Testis (tissue), 3 donors: ENCODE results near the gene TRIM7. TPM values are rescaled to one million over a fixed set of nuclear protein-coding genes. Genes with fewer than 3 reads are reported as not detected.

Experiments used
- DNase-seq: peaks from one replicate; pipeline ENCODE4 v3.0.0-alpha.2; 2019
- H3K27ac ChIP-seq, 2 donors: fragments of 200-600 bp; sonication (generic); one replicate each; pipeline ENCODE4 v1.5.1; 2019
- H3K27me3 ChIP-seq: fragments of 200-600 bp; sonication (generic); one replicate; pipeline ENCODE4 v1.5.1; 2019
- H3K36me3 ChIP-seq: fragments of 200-600 bp; sonication (generic); one replicate; pipeline ENCODE4 v1.5.1; 2017; ENCODE audit warnings: low read depth; ENCODE audit errors: missing control alignments
- H3K4me1 ChIP-seq: fragments of 200-600 bp; sonication (generic); one replicate; pipeline ENCODE4 v1.5.1; 2019
- H3K4me3 ChIP-seq, 2 donors: fragments of 200-600 bp; sonication (generic); one replicate each; pipeline ENCODE4 v1.5.1; 2017 to 2019
- H3K9me3 ChIP-seq: fragments of 200-600 bp; sonication (generic); one replicate; pipeline ENCODE4 v1.5.1; 2017
- POLR2A ChIP-seq: fragments of 450-650 bp; IDR thresholded peaks from one replicate; pipeline ENCODE4 v1.6.1; 2017; ENCODE audit warnings: antibody characterized with exemption, mild to moderate bottlenecking, moderate library complexity
- WGBS, 2 donors: methylation state at CpG; one replicate each; pipeline ENCODE4 v1.1.5; 2018; 5-methylcytosine and 5-hydroxymethylcytosine counted together
- intact Hi-C: fragments of 100-400 bp; cut with DNase I; formaldehyde crosslinking; loops from one replicate; pipeline ENCODE4 v1.15.1; 2023; ENCODE audit warnings: low total_unique reads
- polyA plus RNA-seq: library from polyadenylated mRNA; stranded (reverse); fragments of 350-450 nt; fragmentation: Illumina TruSeq; extraction: RNeasy Lipid Tissue Mini Kit (QIAGEN cat#74804); gene quantifications from one replicate; pipeline ENCODE4 v1.2.3, GENCODE V29; 2014; ENCODE audit warnings: low read depth, low replicate concordance; ENCODE audit not compliant: insufficient read depth
- total RNA-seq, 2 donors: library from RNA; depleted of rRNA; stranded (reverse); fragments of >200 nt; gene quantifications; one replicate each; pipeline ENCODE4 v1.2.3, GENCODE V29; 2016
- TF ChIP-seq, protein P1 (sequence below), 3 experiments: fragments of 450-650 bp in 2 of 3; fragments of 200-600 bp in 1 of 3; sonication (generic) in 1 of 3; IDR thresholded peaks; one replicate each; pipeline ENCODE4 v1.5.1; 2016 to 2019; ENCODE audit warnings: antibody characterized with exemption in 3 of 3, mild to moderate bottlenecking in 2 of 3, moderate library complexity in 1 of 3

The TRIM7 gene
- total and polyA plus RNA-seq, 3 donors from 2014 or later, result 0.43 to 0.87 (median 0.47) TPM

GRCh38 chr5:181192337-181193046, 12.5 kb downstream of the TRIM7 start:
- Histone ChIP-seq H3K9me3 (no peaks in the 10 kb centered on the region), H3K4me1 (peaks cover 6% of the 10 kb centered on the region), H3K36me3 (no peaks in the 10 kb centered on the region), H3K4me3 (peak overlapping the region; percentile 82 to 87), H3K27ac (peak overlapping the region; percentile 87 to 94), H3K27me3 (no peaks in the 10 kb centered on the region)
- no peak for TF ChIP-seq POLR2A
- TF ChIP-seq, protein P1, sequence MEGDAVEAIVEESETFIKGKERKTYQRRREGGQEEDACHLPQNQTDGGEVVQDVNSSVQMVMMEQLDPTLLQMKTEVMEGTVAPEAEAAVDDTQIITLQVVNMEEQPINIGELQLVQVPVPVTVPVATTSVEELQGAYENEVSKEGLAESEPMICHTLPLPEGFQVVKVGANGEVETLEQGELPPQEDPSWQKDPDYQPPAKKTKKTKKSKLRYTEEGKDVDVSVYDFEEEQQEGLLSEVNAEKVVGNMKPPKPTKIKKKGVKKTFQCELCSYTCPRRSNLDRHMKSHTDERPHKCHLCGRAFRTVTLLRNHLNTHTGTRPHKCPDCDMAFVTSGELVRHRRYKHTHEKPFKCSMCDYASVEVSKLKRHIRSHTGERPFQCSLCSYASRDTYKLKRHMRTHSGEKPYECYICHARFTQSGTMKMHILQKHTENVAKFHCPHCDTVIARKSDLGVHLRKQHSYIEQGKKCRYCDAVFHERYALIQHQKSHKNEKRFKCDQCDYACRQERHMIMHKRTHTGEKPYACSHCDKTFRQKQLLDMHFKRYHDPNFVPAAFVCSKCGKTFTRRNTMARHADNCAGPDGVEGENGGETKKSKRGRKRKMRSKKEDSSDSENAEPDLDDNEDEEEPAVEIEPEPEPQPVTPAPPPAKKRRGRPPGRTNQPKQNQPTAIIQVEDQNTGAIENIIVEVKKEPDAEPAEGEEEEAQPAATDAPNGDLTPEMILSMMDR (IDR thresholded peaks at IDR 0.05), result no peak
- intact Hi-C loops, result loop anchor here (5.0 kb wide), 1 partner anchor 70 kb away; the partner anchor contains the start of gene TRIM52
- DNase-seq, result no peak
- 34 to 36% methylated on average over 7 to 12 of the region's 12 CpGs for WGBS, 2 donors

DNA sequence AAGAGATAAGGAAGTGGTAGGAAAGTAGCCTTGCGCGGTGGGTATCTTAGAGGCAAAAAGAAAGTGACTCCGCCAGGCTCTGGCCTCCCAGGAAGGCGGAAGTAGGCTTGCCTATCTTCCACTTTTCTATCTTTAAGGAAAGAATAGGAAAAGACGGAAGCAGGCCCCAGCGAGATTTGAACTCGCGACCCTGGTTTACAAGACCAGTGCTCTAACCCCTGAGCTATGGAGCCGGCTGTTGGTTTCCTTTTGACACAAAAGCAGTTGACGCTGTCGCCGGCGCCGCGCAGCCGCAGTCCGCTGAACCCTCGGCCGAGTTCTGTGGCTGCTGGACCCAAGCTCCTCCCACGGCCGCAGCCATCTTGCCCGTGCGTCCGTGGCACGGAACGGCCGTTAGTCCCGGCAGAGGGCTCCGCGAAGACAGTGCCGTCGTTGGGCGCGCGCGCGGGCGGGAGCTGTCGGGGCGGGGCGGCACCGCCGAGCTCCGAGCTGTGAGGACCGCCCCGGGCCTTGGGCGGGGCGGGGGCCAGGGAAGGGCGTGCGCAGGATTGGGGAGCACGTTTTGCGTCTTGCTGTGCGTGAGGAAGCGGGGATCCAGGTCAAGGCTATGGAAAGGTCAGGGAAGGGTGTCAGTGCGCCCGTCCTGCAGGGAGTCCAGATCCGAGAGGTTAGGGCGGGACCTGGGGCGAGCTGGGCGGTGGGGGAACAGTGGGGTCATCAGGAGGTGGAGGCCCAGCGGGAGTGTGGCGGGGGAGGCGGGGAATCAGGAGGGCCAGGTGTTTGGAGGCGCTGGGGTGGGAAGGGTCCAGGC, 13.3 kb downstream of the TRIM7 start:
- peak; percentile 96 for DNase-seq
- Histone ChIP-seq H3K36me3 (no peaks in the 10 kb centered on the region), H3K4me1 (peaks cover 6% of the 10 kb centered on the region), H3K9me3 (no peaks in the 10 kb centered on the region), H3K4me3 (peak overlapping the region; percentile 82 to 87), H3K27ac (peak overlapping the region; percentile 87 to 94), H3K27me3 (no peaks in the 10 kb centered on the region)
- TF ChIP-seq POLR2A, result no peak
- TF ChIP-seq, protein P1 (IDR thresholded peaks at IDR 0.05), result no peak
- intact Hi-C loops, result loop anchor here (5.0 kb wide), 1 partner anchor 71 kb away; the partner anchor contains the start of gene TRIM52
- 0 to 1% methylated on average over 39 to 60 of the region's 64 CpGs for WGBS, 2 donors

DNA sequence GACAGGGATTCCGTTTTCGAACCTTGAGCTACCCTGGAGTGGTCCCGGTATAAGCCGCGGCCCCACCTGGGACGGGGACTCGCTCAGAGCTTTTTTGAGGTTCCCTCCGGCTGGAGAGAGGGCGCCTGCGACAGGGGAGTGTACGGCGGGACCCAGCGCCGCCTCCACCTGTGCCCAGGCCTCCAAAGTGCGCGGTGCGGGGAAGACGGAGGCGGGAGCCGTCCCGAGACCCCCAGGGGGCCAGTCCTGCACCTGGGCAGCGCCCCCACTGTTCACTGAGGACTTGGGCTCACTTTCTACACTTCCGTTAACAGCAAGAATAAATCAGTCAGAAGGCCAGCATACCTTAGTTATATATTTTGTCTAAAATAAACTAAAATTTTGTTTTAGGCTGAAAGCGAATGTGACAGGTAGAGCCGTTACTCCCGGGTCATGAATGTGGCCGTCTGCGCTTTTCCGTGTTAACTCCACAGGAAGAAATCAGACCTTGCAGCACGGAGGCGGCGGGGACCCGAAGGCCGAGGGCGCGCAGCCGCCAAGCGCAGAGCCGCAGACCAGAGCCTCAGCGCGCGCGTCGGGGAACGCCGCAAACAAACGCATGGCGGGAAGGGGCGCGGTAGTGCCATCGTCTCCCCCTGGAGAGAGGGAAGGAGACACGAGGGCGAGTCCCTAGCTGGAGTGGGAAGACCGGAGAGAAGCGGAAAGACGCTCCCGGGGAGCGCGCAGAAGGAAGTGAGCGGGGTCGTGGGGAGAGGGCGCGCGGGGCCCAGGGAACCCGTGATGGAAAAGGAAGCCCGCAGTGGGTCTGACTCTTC, 14.1 kb downstream of the TRIM7 start:
- DNase-seq, result peak; percentile 63
- Histone ChIP-seq H3K4me3 (peak overlapping the region; percentile 82 to 87), H3K9me3 (no peaks in the 10 kb centered on the region), H3K4me1 (peaks cover 6% of the 10 kb centered on the region), H3K27ac (peak overlapping the region; percentile 87 to 94), H3K36me3 (no peaks in the 10 kb centered on the region), H3K27me3 (no peaks in the 10 kb centered on the region)
- 0 to 1% methylated on average over 44 to 66 of the region's 66 CpGs for WGBS, 2 donors
- no peak for TF ChIP-seq POLR2A
- TF ChIP-seq, protein P1 (IDR thresholded peaks at IDR 0.05), result no peak
- intact Hi-C loops, result loop anchor here (5.0 kb wide), 1 partner anchor 71 kb away; the partner anchor contains the start of gene TRIM52

DNA sequence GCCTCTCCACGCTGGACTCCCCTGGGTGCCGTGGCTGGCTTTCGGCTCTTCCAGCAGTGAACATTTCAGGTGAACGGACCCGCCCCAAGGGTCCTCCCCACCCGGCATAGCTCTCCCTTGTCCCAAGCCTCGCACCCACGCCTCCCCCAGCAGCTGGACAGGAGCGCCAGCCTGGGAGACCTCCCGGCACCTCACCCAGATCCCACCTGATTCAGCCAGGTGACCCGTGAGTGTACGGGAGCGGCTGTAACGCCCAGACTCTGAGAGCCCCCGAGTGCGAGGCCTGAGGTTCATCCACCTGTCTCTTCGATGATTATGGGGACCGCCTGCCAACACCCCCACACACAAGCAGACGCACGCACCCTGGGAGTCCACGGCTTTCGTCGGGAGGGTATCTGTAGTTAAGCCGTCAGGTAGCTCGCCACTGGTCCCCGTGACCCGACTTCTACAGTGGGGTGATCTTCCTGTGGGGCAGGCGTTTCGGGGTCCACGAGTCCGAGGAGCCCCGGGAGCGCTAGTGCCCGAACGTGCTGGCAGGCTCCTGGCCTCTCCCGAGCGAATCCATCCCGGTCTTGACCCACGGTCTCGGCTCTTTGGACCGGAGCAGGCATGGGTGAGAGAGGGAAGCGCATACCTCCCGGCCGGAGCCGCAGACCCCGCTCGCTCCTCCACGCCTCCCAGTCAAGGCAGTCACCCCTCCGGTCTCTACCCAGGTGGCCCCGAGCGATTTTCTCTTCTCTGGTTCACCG, 14.9 kb downstream of the TRIM7 start:
- 0 to 1% methylated on average over 26 to 41 of the region's 52 CpGs for WGBS, 2 donors
- TF ChIP-seq, protein P1 (IDR thresholded peaks at IDR 0.05), result no peak
- TF ChIP-seq POLR2A, result no peak
- DNase-seq, result peak; percentile 51
- H3K9me3 ChIP-seq, result no peaks in the 10 kb centered on the region
- peaks cover 6% of the 10 kb centered on the region for H3K4me1 ChIP-seq
- no peaks in the 10 kb centered on the region for H3K27me3 ChIP-seq
- peak overlapping the region; percentile 82 to 87 for H3K4me3 ChIP-seq
- H3K27ac ChIP-seq, result peak overlapping the region in 1 of 2 donors; percentile 94
- H3K36me3 ChIP-seq, result no peaks in the 10 kb centered on the region
- intact Hi-C loops, result loop anchor here (5.0 kb wide), 1 partner anchor 72 kb away; the partner anchor contains the start of gene TRIM52
